HL-60 (cell line): Measurements from ENCODE around the gene CSNK1G2.

Experiments used
- DNase-seq, 2 experiments: peaks; one replicate each; pipeline ENCODE4 v3.0.0-alpha.2; 2010 to 2020; ENCODE audit warnings: low read depth in 1 of 2, low spot score in 1 of 2
- H3K27ac ChIP-seq: fragments of 250-450 bp; sonication (Bioruptor Pico); replicated peaks from 2 replicates; pipeline ENCODE4 v1.5.1; 2020; ENCODE audit warnings: mild to moderate bottlenecking, moderate library complexity
- H3K27me3 ChIP-seq: fragments of 250-450 bp; sonication (Bioruptor Pico); 2 replicates; pipeline ENCODE4 v1.5.1; 2021; ENCODE audit warnings: mild to moderate bottlenecking, moderate library complexity; ENCODE audit not compliant: insufficient read depth, poor library complexity, severe bottlenecking
- H3K4me3 ChIP-seq: replicated peaks from 2 replicates; pipeline ENCODE4 v1.5.1; 2011; ENCODE audit warnings: mild to moderate bottlenecking, control low read depth, low read length; ENCODE audit not compliant: insufficient read depth
- GABPA ChIP-seq: IDR thresholded peaks from 2 replicates; pipeline ENCODE4 v1.6.1; 2012; ENCODE audit warnings: low read depth
- POLR2AphosphoS5 ChIP-seq: IDR thresholded peaks from 2 replicates; pipeline ENCODE4 v1.6.1; 2012; ENCODE audit warnings: low read depth
- SPI1 ChIP-seq: IDR thresholded peaks from 2 replicates; pipeline ENCODE4 v1.6.1; 2012; ENCODE audit warnings: low read depth, mild to moderate bottlenecking, borderline replicate concordance
- TF ChIP-seq, protein P1 (sequence below): IDR thresholded peaks from one replicate; pipeline ENCODE4 v1.5.1; 2011; ENCODE audit warnings: low read length, control low read depth, inconsistent platforms; ENCODE audit not compliant: insufficient read depth
- TF ChIP-seq, protein P2 (sequence below): IDR thresholded peaks from 2 replicates; pipeline ENCODE4 v1.6.1; 2012; ENCODE audit warnings: low read depth; ENCODE audit not compliant: insufficient replicate concordance

Gene CSNK1G2

GRCh38 chr19:2015608-2015950 is 74.6 kb downstream of the CSNK1G2 start, which contains the start of gene BTBD2:
Gene BTBD2 (minus strand): TSS chr19:2015714. CDS start chr19:2015703, 11 bp downstream.
- Histone ChIP-seq H3K4me3 (peak within 1 kb of the TSS; percentile 76), H3K27ac (no peak within 1 kb of the TSS), H3K27me3 (no peaks in the 10 kb centered on the region)
- peak; percentile 35 to 76 for DNase-seq
- TF ChIP-seq, protein P1, sequence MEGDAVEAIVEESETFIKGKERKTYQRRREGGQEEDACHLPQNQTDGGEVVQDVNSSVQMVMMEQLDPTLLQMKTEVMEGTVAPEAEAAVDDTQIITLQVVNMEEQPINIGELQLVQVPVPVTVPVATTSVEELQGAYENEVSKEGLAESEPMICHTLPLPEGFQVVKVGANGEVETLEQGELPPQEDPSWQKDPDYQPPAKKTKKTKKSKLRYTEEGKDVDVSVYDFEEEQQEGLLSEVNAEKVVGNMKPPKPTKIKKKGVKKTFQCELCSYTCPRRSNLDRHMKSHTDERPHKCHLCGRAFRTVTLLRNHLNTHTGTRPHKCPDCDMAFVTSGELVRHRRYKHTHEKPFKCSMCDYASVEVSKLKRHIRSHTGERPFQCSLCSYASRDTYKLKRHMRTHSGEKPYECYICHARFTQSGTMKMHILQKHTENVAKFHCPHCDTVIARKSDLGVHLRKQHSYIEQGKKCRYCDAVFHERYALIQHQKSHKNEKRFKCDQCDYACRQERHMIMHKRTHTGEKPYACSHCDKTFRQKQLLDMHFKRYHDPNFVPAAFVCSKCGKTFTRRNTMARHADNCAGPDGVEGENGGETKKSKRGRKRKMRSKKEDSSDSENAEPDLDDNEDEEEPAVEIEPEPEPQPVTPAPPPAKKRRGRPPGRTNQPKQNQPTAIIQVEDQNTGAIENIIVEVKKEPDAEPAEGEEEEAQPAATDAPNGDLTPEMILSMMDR, result no peak
- TF ChIP-seq, protein P2, sequence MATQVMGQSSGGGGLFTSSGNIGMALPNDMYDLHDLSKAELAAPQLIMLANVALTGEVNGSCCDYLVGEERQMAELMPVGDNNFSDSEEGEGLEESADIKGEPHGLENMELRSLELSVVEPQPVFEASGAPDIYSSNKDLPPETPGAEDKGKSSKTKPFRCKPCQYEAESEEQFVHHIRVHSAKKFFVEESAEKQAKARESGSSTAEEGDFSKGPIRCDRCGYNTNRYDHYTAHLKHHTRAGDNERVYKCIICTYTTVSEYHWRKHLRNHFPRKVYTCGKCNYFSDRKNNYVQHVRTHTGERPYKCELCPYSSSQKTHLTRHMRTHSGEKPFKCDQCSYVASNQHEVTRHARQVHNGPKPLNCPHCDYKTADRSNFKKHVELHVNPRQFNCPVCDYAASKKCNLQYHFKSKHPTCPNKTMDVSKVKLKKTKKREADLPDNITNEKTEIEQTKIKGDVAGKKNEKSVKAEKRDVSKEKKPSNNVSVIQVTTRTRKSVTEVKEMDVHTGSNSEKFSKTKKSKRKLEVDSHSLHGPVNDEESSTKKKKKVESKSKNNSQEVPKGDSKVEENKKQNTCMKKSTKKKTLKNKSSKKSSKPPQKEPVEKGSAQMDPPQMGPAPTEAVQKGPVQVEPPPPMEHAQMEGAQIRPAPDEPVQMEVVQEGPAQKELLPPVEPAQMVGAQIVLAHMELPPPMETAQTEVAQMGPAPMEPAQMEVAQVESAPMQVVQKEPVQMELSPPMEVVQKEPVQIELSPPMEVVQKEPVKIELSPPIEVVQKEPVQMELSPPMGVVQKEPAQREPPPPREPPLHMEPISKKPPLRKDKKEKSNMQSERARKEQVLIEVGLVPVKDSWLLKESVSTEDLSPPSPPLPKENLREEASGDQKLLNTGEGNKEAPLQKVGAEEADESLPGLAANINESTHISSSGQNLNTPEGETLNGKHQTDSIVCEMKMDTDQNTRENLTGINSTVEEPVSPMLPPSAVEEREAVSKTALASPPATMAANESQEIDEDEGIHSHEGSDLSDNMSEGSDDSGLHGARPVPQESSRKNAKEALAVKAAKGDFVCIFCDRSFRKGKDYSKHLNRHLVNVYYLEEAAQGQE, result no peak
- no peak for TF ChIP-seq GABPA
- TF ChIP-seq SPI1, result no peak
- no peak; the same call in 1 of the 2 replicates for TF ChIP-seq POLR2AphosphoS5

DNA sequence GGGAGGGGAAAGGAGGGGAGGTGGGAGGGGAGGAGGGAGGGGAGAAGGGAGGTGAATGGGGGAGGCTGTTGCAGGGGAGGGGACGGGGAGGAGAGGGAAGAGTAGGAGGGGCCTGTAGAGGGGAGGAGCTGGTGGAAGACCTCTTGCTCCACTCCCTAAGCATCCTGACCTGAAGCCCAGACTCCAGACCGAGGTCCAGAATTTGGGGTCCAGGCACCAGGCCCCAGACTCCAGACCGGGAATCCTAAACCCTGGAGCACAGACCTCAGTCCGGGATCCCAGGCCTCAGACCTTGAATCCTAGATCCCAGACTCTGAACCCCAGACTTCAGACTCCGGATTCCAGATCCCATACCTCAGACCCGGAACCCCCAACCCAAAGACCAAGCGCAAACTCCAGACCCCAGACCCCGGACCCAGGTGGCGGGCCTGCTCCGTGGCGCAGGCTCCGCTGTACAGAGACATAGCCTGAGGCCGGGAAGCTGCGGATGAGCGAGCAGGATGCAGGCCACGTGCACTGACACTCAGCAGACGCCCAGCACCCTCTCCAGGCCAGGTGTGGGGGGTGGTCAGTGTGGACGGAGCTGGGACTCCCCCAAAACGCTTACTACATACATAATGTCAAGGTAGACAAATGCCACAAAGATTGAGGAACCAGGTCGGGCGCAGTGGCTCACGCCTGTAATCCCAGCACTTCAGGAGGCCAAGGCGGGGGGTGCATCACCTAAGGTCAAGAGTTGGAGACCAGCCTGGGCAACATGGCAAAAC is 75.3 kb downstream of the CSNK1G2 start:
- peak; percentile 64 to 78 for DNase-seq
- TF ChIP-seq, protein P1, result no peak
- TF ChIP-seq SPI1 (no peak), POLR2AphosphoS5 (no peak), GABPA (no peak)
- TF ChIP-seq, protein P2, result no peak

GRCh38 chr19:2018752-2019151 is 77.8 kb downstream of the CSNK1G2 start:
- TF ChIP-seq POLR2AphosphoS5 (no peak), GABPA (no peak), SPI1 (no peak)
- TF ChIP-seq, protein P2, result no peak
- TF ChIP-seq, protein P1, result no peak
- DNase-seq, result no peak
- H3K27me3 ChIP-seq, result no peaks in the 10 kb centered on the region
- H3K4me3 ChIP-seq, result no peak overlapping the region
- no peak overlapping the region for H3K27ac ChIP-seq

More for the DNA sequence above, 75.3 kb downstream of the CSNK1G2 start:
- no peaks in the 10 kb centered on the region for H3K27me3 ChIP-seq
- peak overlapping the region; percentile 19 for H3K4me3 ChIP-seq
- H3K27ac ChIP-seq, result no peak overlapping the region
